Nephron progenitor cell (in vitro differentiated cells): ENCODE results near the gene PIK3C2G.

Experiments used
- DNase-seq: peaks from one replicate; pipeline ENCODE4 v3.0.0; 2021
- H3K27ac Mint-ChIP-seq: 2 replicates; pipeline ENCODE4 v1.8.0; 2021; ENCODE audit warnings: mild to moderate bottlenecking, moderate library complexity, mixed read lengths
- H3K27me3 Mint-ChIP-seq: 2 replicates; pipeline ENCODE4 v1.8.0; 2021; ENCODE audit warnings: mild to moderate bottlenecking, low read depth, mixed read lengths; ENCODE audit not compliant: poor library complexity
- H3K36me3 Mint-ChIP-seq: 2 replicates; pipeline ENCODE4 v1.8.0; 2021; ENCODE audit warnings: low read depth, mixed read lengths
- H3K4me1 Mint-ChIP-seq: 2 replicates; pipeline ENCODE4 v1.8.0; 2021; ENCODE audit warnings: mixed read lengths
- H3K4me3 Mint-ChIP-seq: 2 replicates; pipeline ENCODE4 v1.8.0; 2021; ENCODE audit warnings: mild to moderate bottlenecking, moderate library complexity, mixed read lengths
- H3K9me3 Mint-ChIP-seq: 2 replicates; pipeline ENCODE4 v1.8.0; 2021; ENCODE audit warnings: mild to moderate bottlenecking, moderate library complexity, mixed read lengths
- CTCF ChIP-seq: fragments of 200-600 bp; sonication (generic); IDR thresholded peaks from 2 replicates; pipeline ENCODE4 v1.5.0; 2021; ENCODE audit warnings: antibody characterized with exemption

Gene PIK3C2G

GRCh38 chr12:18389820-18390219 is 128.5 kb downstream of the PIK3C2G start:
- Mint-ChIP-seq H3K36me3 (no peaks in the 10 kb centered on the region), H3K4me3 (no peak overlapping the region), H3K4me1 (peaks cover 6% of the 10 kb centered on the region), H3K27me3 (peaks cover 7% of the 10 kb centered on the region), H3K9me3 (no peaks in the 10 kb centered on the region), H3K27ac (no peak overlapping the region)
- TF ChIP-seq CTCF = no peak
- no peak for DNase-seq

GRCh38 chr12:18391151-18391550 is 129.8 kb downstream of the PIK3C2G start:
- no peaks in the 10 kb centered on the region for H3K9me3 Mint-ChIP-seq
- no peak for DNase-seq
- peaks cover 7% of the 10 kb centered on the region for H3K27me3 Mint-ChIP-seq
- no peak for TF ChIP-seq CTCF
- H3K4me3 Mint-ChIP-seq = no peak overlapping the region
- H3K36me3 Mint-ChIP-seq = no peaks in the 10 kb centered on the region
- H3K4me1 Mint-ChIP-seq = no peaks in the 10 kb centered on the region
- H3K27ac Mint-ChIP-seq = no peak overlapping the region

GRCh38 chr12:18394742-18395141 is 133.4 kb downstream of the PIK3C2G start:
- Mint-ChIP-seq H3K36me3 (no peaks in the 10 kb centered on the region), H3K9me3 (no peaks in the 10 kb centered on the region), H3K27ac (no peak overlapping the region), H3K27me3 (peaks cover 7% of the 10 kb centered on the region), H3K4me3 (no peak overlapping the region), H3K4me1 (no peaks in the 10 kb centered on the region)
- DNase-seq = no peak
- no peak for TF ChIP-seq CTCF

GRCh38 chr12:18400186-18400585 is 138.9 kb downstream of the PIK3C2G start:
- Mint-ChIP-seq H3K27me3 (no peaks in the 10 kb centered on the region), H3K9me3 (no peaks in the 10 kb centered on the region), H3K27ac (no peak overlapping the region), H3K36me3 (no peaks in the 10 kb centered on the region), H3K4me3 (no peak overlapping the region), H3K4me1 (no peaks in the 10 kb centered on the region)
- no peak for TF ChIP-seq CTCF
- DNase-seq = no peak

- Mint-ChIP-seq H3K27me3 (no peaks in the 10 kb centered on the region), H3K4me3 (no peak overlapping the region), H3K36me3 (no peaks in the 10 kb centered on the region), H3K4me1 (no peaks in the 10 kb centered on the region), H3K9me3 (peaks cover 7% of the 10 kb centered on the region), H3K27ac (no peak overlapping the region)
- no peak for TF ChIP-seq CTCF
- DNase-seq = no peak
Measured at GRCh38 chr12:18402872-18403611, 141.7 kb downstream of the PIK3C2G start.

- H3K36me3 Mint-ChIP-seq = no peaks in the 10 kb centered on the region
- no peak overlapping the region for H3K27ac Mint-ChIP-seq
- no peak for TF ChIP-seq CTCF
- no peaks in the 10 kb centered on the region for H3K27me3 Mint-ChIP-seq
- no peak for DNase-seq
- peaks cover 14% of the 10 kb centered on the region for H3K9me3 Mint-ChIP-seq
- no peak overlapping the region for H3K4me3 Mint-ChIP-seq
- no peaks in the 10 kb centered on the region for H3K4me1 Mint-ChIP-seq
Measured at GRCh38 chr12:18411453-18411852, 150.1 kb downstream of the PIK3C2G start.
